LNCaP clone FGC (cell line): ENCODE measurements around the gene GHRHR.

Experiments
- DNase-seq: peaks from one replicate; pipeline ENCODE4 v3.0.0-alpha.2; 2011; ENCODE audit warnings: low read depth
- H3K4me3 ChIP-seq: 2 replicates; pipeline ENCODE4 v1.5.1; 2011; ENCODE audit warnings: mild to moderate bottlenecking, low read depth, low read length, control low read depth
- CTCF ChIP-seq: IDR thresholded peaks from 2 replicates; pipeline ENCODE4 v1.5.1; 2012; ENCODE audit warnings: mild to moderate bottlenecking; ENCODE audit not compliant: control insufficient read depth, insufficient read depth; ENCODE audit errors: extremely low read depth

Gene GHRHR

GRCh38 chr7:30975256-30975899, 11.6 kb downstream of the GHRHR start:
- H3K4me3 ChIP-seq, result no peak overlapping the region
- no peak for DNase-seq
- no peak for TF ChIP-seq CTCF

GRCh38 chr7:30976381-30976780, 12.6 kb downstream of the GHRHR start:
- H3K4me3 ChIP-seq, result no peak overlapping the region
- TF ChIP-seq CTCF, result no peak
- no peak for DNase-seq

- no peak for DNase-seq
- TF ChIP-seq CTCF, result no peak
- no peak overlapping the region for H3K4me3 ChIP-seq
These were observed 13.5 kb downstream of the GHRHR start for GRCh38 chr7:30977222-30977621.

GRCh38 chr7:30977896-30978564, 14.3 kb downstream of the GHRHR start:
- no peak overlapping the region for H3K4me3 ChIP-seq
- DNase-seq, result peak; percentile 19
- TF ChIP-seq CTCF, result peak; percentile 80

DNA sequence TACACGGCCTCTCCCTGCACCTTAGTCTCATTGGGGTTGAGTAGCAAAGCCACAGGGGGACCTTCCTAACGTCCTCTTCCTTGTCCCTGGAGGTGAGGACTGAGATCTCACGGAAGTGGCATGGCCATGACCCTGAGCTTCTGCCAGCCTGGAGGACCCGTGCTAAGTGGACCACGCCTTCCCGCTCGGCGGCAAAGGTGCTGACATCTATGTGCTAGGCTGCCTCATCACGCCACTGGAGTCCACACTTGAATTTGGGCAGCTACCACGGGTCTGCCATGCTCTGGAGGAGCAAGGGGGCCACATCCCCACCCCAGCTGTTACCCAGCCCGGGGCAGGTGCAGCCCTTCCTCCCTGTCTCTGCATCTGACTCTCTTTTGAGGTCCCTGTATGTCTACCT, 15.3 kb downstream of the GHRHR start:
- DNase-seq, result no peak
- TF ChIP-seq CTCF, result no peak
- H3K4me3 ChIP-seq, result no peak overlapping the region

- no peak overlapping the region for H3K4me3 ChIP-seq
- TF ChIP-seq CTCF, result no peak
- DNase-seq, result no peak
These were observed 16.4 kb downstream of the GHRHR start for GRCh38 chr7:30980194-30980593.

DNA sequence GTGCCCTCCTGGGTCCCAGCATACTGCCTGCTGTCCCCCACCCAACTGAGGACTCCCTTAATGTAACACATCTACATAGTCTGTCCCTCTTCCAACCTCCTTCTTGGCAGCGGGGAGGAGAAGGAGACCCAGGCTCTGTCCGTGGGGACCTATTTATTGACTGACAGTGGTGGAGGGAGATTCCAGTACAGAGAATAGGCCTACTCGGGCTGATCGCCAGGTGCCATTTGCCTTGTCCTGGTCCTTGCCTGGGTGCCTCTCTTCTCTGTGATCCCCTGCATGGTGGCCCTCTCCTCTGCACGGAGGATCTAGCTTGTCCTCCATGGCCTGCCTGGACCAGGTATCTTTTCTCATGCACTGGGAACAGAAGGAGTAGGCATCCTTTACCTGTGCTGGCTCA, 17.0 kb downstream of the GHRHR start:
- H3K4me3 ChIP-seq, result no peak overlapping the region
- DNase-seq, result no peak

More for the DNA sequence above, 17.0 kb downstream of the GHRHR start:
- no peak for TF ChIP-seq CTCF
